ENCODE results near the gene DCLK2.

DCLK2 gene

GRCh38 chr4:150252741-150253140 is 174.5 kb downstream of the DCLK2 start:
- DNase-seq (ENCODE audit: low read depth), result no peak
- TF ChIP-seq CTCF (IDR thresholded peaks at IDR 0.05; ENCODE audit: low read depth, low read length, missing control alignments), result no peak

GRCh38 chr4:150253416-150253815 is 175.2 kb downstream of the DCLK2 start:
- no peak for DNase-seq (ENCODE audit: low read depth)
- TF ChIP-seq CTCF (IDR thresholded peaks at IDR 0.05; ENCODE audit: low read depth, low read length, missing control alignments), result no peak
- H3K4me3 ChIP-seq (ENCODE audit: low read depth, low read length), result no peak overlapping the region

More at GRCh38 chr4:150252741-150253140, 174.5 kb downstream of the DCLK2 start:
- no peak overlapping the region for H3K4me3 ChIP-seq (ENCODE audit: low read depth, low read length)

GRCh38 chr4:150253965-150254630 is 175.9 kb downstream of the DCLK2 start:
- H3K4me3 ChIP-seq (ENCODE audit: low read depth, low read length), result no peak overlapping the region
- no peak for DNase-seq (ENCODE audit: low read depth)
- no peak for TF ChIP-seq CTCF (IDR thresholded peaks at IDR 0.05; ENCODE audit: low read depth, low read length, missing control alignments)

GRCh38 chr4:150255610-150256224 is 177.5 kb downstream of the DCLK2 start:
- no peak overlapping the region for H3K4me3 ChIP-seq (ENCODE audit: low read depth, low read length)
- TF ChIP-seq CTCF (IDR thresholded peaks at IDR 0.05; ENCODE audit: low read depth, low read length, missing control alignments), result no peak

GRCh38 chr4:150256225-150256620 is 178.0 kb downstream of the DCLK2 start:
- DNase-seq (ENCODE audit: low read depth), result no peak
- TF ChIP-seq CTCF (IDR thresholded peaks at IDR 0.05; ENCODE audit: low read depth, low read length, missing control alignments), result no peak
- no peak overlapping the region for H3K4me3 ChIP-seq (ENCODE audit: low read depth, low read length)

More at GRCh38 chr4:150255610-150256224, 177.5 kb downstream of the DCLK2 start:
- no peak for DNase-seq (ENCODE audit: low read depth)

- H3K4me3 ChIP-seq (ENCODE audit: low read depth, low read length), result no peak overlapping the region
- DNase-seq (ENCODE audit: low read depth), result no peak
- TF ChIP-seq CTCF (IDR thresholded peaks at IDR 0.05; ENCODE audit: low read depth, low read length, missing control alignments), result no peak
Measured at GRCh38 chr4:150256841-150257730, 178.8 kb downstream of the DCLK2 start.
